Measurements from ENCODE around the gene CTNNA2.

Gene CTNNA2

GRCh38 chr2:79980116-79980515 lies 467.3 kb downstream of the CTNNA2 start:
- TF ChIP-seq, protein P1, sequence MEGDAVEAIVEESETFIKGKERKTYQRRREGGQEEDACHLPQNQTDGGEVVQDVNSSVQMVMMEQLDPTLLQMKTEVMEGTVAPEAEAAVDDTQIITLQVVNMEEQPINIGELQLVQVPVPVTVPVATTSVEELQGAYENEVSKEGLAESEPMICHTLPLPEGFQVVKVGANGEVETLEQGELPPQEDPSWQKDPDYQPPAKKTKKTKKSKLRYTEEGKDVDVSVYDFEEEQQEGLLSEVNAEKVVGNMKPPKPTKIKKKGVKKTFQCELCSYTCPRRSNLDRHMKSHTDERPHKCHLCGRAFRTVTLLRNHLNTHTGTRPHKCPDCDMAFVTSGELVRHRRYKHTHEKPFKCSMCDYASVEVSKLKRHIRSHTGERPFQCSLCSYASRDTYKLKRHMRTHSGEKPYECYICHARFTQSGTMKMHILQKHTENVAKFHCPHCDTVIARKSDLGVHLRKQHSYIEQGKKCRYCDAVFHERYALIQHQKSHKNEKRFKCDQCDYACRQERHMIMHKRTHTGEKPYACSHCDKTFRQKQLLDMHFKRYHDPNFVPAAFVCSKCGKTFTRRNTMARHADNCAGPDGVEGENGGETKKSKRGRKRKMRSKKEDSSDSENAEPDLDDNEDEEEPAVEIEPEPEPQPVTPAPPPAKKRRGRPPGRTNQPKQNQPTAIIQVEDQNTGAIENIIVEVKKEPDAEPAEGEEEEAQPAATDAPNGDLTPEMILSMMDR (IDR thresholded peaks at IDR 0.05; ENCODE audit: low read depth, low read length): no peak
- no peak for DNase-seq

DNA sequence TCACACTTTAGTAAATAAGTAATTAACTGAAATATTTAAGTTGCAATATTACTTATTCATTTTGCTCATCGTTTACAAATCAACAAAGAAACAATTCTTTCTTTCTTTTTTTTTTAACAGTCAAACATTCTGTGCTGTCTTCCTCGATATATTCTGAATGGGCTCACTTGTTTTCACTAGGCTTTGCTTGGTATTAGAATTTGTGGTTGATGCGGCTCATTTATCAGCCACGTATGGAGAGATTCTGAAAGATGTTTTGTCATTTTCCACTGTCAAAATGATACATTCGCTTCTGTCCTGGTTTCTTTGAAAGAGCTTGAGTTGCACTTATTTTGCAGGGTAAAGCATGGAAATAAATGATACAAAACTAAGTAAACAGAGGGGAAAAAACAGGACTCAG lies 468.0 kb downstream of the CTNNA2 start:
- H3K27me3 ChIP-seq (ENCODE audit: insufficient read depth, low read depth, severe bottlenecking): no peaks in the 10 kb centered on the region
- no peak overlapping the region for H3K4me3 ChIP-seq (ENCODE audit: low read depth, low read length)
- TF ChIP-seq, protein P1 (IDR thresholded peaks at IDR 0.05; ENCODE audit: low read depth, low read length): no peak
- no peaks in the 10 kb centered on the region for H3K36me3 ChIP-seq
- H3K9me3 ChIP-seq (ENCODE audit: severe bottlenecking): no peaks in the 10 kb centered on the region
- no peak overlapping the region for H3K27ac ChIP-seq
- DNase-seq: no peak

More at GRCh38 chr2:79980116-79980515, 467.3 kb downstream of the CTNNA2 start:
- Histone ChIP-seq H3K36me3 (no peaks in the 10 kb centered on the region), H3K9me3 (ENCODE audit: severe bottlenecking) (no peaks in the 10 kb centered on the region), H3K4me3 (ENCODE audit: low read depth, low read length) (no peak overlapping the region), H3K27ac (no peak overlapping the region), H3K27me3 (ENCODE audit: insufficient read depth, low read depth, severe bottlenecking) (no peaks in the 10 kb centered on the region)

GRCh38 chr2:79981316-79981715 lies 468.5 kb downstream of the CTNNA2 start:
- Histone ChIP-seq H3K36me3 (no peaks in the 10 kb centered on the region), H3K9me3 (ENCODE audit: severe bottlenecking) (no peaks in the 10 kb centered on the region), H3K27me3 (ENCODE audit: insufficient read depth, low read depth, severe bottlenecking) (no peaks in the 10 kb centered on the region), H3K27ac (no peak overlapping the region), H3K4me3 (ENCODE audit: low read depth, low read length) (no peak overlapping the region)
- DNase-seq: no peak
- TF ChIP-seq, protein P1 (IDR thresholded peaks at IDR 0.05; ENCODE audit: low read depth, low read length): no peak

DNA sequence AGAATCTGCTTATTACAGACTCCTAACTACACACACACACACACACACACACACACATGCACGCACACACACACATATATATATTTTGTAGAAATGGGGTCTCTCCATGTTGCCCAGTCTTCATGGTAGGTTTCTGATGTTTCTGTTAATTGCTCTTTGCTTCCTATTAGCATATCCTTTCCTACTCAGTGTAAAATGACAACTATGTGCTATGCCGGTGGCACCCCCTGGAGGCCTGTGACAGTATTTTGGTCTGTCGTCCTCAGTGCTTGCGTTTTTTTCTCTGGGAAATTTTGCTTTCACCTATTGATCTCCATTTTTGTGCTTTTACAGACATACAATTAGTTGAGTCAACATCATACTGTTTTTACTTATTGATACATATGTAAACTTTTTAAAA lies 469.6 kb downstream of the CTNNA2 start:
- no peaks in the 10 kb centered on the region for H3K36me3 ChIP-seq
- H3K9me3 ChIP-seq (ENCODE audit: severe bottlenecking): no peaks in the 10 kb centered on the region
- TF ChIP-seq, protein P1 (IDR thresholded peaks at IDR 0.05; ENCODE audit: low read depth, low read length): peak; percentile 69
- H3K4me3 ChIP-seq (ENCODE audit: low read depth, low read length): no peak overlapping the region
- DNase-seq: peak; percentile 55
- no peak overlapping the region for H3K27ac ChIP-seq
- H3K27me3 ChIP-seq (ENCODE audit: insufficient read depth, low read depth, severe bottlenecking): no peaks in the 10 kb centered on the region

GRCh38 chr2:79984476-79984875 lies 471.6 kb downstream of the CTNNA2 start:
- TF ChIP-seq, protein P1 (IDR thresholded peaks at IDR 0.05; ENCODE audit: low read depth, low read length): no peak
- no peaks in the 10 kb centered on the region for H3K36me3 ChIP-seq
- no peaks in the 10 kb centered on the region for H3K9me3 ChIP-seq (ENCODE audit: severe bottlenecking)
- H3K27ac ChIP-seq: no peak overlapping the region
- no peaks in the 10 kb centered on the region for H3K27me3 ChIP-seq (ENCODE audit: insufficient read depth, low read depth, severe bottlenecking)
- DNase-seq: no peak
- no peak overlapping the region for H3K4me3 ChIP-seq (ENCODE audit: low read depth, low read length)

- DNase-seq: no peak
- TF ChIP-seq, protein P1 (IDR thresholded peaks at IDR 0.05; ENCODE audit: low read depth, low read length): no peak
- H3K9me3 ChIP-seq (ENCODE audit: severe bottlenecking): no peaks in the 10 kb centered on the region
- H3K27ac ChIP-seq: no peak overlapping the region
- no peaks in the 10 kb centered on the region for H3K36me3 ChIP-seq
- H3K4me3 ChIP-seq (ENCODE audit: low read depth, low read length): no peak overlapping the region
- H3K27me3 ChIP-seq (ENCODE audit: insufficient read depth, low read depth, severe bottlenecking): no peaks in the 10 kb centered on the region
Measured at GRCh38 chr2:79985145-79985544, 472.3 kb downstream of the CTNNA2 start.
